HEK293 (cell line): ENCODE data around the gene EPHA2.

Source experiments
- CTCF ChIA-PET: fragments of 350-600 bp; formaldehyde crosslinking; extraction: SDS; loops from one replicate; lab custom pipeline; 2021; ENCODE audit warnings: antibody characterized with exemption; lab: Yijun Ruan, JAX
- POLR2A ChIA-PET: fragments of 300-600 bp; formaldehyde crosslinking; extraction: SDS; loops from one replicate; lab custom pipeline; 2020; ENCODE audit warnings: antibody characterized with exemption, inconsistent platforms; lab: Yijun Ruan, JAX
- H3K27ac ChIP-seq: fragments of 200-500 bp; sonication (Bioruptor generic); 2 replicates; pipeline ENCODE4 v1.5.1; 2014; ENCODE audit warnings: low read depth, low read length, control low read depth, inconsistent platforms; ENCODE audit errors: extremely low read depth
- H3K36me3 ChIP-seq, 2 experiments: fragments of 200-500 bp in 1 of 2; sonication (Bioruptor generic) in 1 of 2; 1 replicate in 1 of 2; 2 replicates in 1 of 2; pipeline ENCODE4 v1.5.1; 2014 to 2017; ENCODE audit warnings: inconsistent platforms in 2 of 2, low read length in 2 of 2; ENCODE audit not compliant: control insufficient read depth in 2 of 2, insufficient read depth in 1 of 2
- H3K4me1 ChIP-seq: fragments of 200-500 bp; sonication (Bioruptor generic); 2 replicates; pipeline ENCODE4 v1.5.1; 2014; ENCODE audit warnings: mild to moderate bottlenecking, low read length, inconsistent platforms; ENCODE audit not compliant: control insufficient read depth, insufficient read depth
- H3K4me3 ChIP-seq: 2 replicates; pipeline ENCODE4 v1.5.1; 2011; ENCODE audit warnings: low read depth, mild to moderate bottlenecking, control low read depth, low read length, moderate library complexity
- H3K9me3 ChIP-seq: fragments of 200-500 bp; sonication (Bioruptor generic); 2 replicates; pipeline ENCODE4 v1.5.1; 2014; ENCODE audit warnings: low read depth, low read length, inconsistent platforms; ENCODE audit not compliant: control insufficient read depth, insufficient read depth
- GLI4 ChIP-seq: fragments of 450-650 bp; formaldehyde crosslinking; IDR thresholded peaks from 2 replicates; pipeline ENCODE4 v1.5.1; 2016; ENCODE audit warnings: missing biosample characterization, missing genetic modification characterization
- GLIS2 ChIP-seq: fragments of 450-650 bp; formaldehyde crosslinking; IDR thresholded peaks from 2 replicates; pipeline ENCODE4 v1.5.1; 2016; ENCODE audit warnings: missing biosample characterization, missing genetic modification characterization
- MZF1 ChIP-seq: fragments of 450-650 bp; formaldehyde crosslinking; IDR thresholded peaks from 2 replicates; pipeline ENCODE4 v1.5.1; 2017; ENCODE audit warnings: missing biosample characterization, missing genetic modification characterization, borderline replicate concordance
- OSR2 ChIP-seq: fragments of 450-650 bp; formaldehyde crosslinking; IDR thresholded peaks from 2 replicates; pipeline ENCODE4 v1.5.1; 2016; ENCODE audit warnings: missing biosample characterization, missing genetic modification characterization
- PRDM4 ChIP-seq: fragments of 450-650 bp; formaldehyde crosslinking; IDR thresholded peaks from 2 replicates; pipeline ENCODE4 v1.5.1; 2017; ENCODE audit warnings: missing biosample characterization, missing genetic modification characterization
- ZBTB1 ChIP-seq: fragments of 450-650 bp; formaldehyde crosslinking; IDR thresholded peaks from 2 replicates; pipeline ENCODE4 v1.5.1; 2016; ENCODE audit warnings: missing biosample characterization, missing genetic modification characterization
- ZBTB6 ChIP-seq: fragments of 450-650 bp; formaldehyde crosslinking; IDR thresholded peaks from 2 replicates; pipeline ENCODE4 v1.5.1; 2017; ENCODE audit warnings: missing biosample characterization, missing genetic modification characterization
- ZBTB8A ChIP-seq: fragments of 450-650 bp; formaldehyde crosslinking; IDR thresholded peaks from 2 replicates; pipeline ENCODE4 v1.5.1; 2016; ENCODE audit warnings: missing biosample characterization, missing genetic modification characterization
- ZIC2 ChIP-seq: fragments of 450-650 bp; formaldehyde crosslinking; IDR thresholded peaks from 2 replicates; pipeline ENCODE4 v1.5.1; 2016; ENCODE audit warnings: missing biosample characterization, missing genetic modification characterization
- ZNF155 ChIP-seq: fragments of 450-650 bp; formaldehyde crosslinking; IDR thresholded peaks from 2 replicates; pipeline ENCODE4 v1.5.1; 2016; ENCODE audit warnings: missing biosample characterization, missing genetic modification characterization
- ZNF175 ChIP-seq: fragments of 450-650 bp; formaldehyde crosslinking; IDR thresholded peaks from 2 replicates; pipeline ENCODE4 v1.5.1; 2016; ENCODE audit warnings: missing biosample characterization, missing genetic modification characterization
- ZNF239 ChIP-seq: fragments of 450-650 bp; formaldehyde crosslinking; IDR thresholded peaks from 2 replicates; pipeline ENCODE4 v1.5.1; 2016; ENCODE audit warnings: missing biosample characterization, missing genetic modification characterization
- ZNF366 ChIP-seq: fragments of 450-650 bp; formaldehyde crosslinking; conservative IDR thresholded peaks from 2 replicates; pipeline ENCODE4 v1.5.1; 2016; ENCODE audit warnings: missing biosample characterization, missing genetic modification characterization
- ZNF501 ChIP-seq: fragments of 450-650 bp; formaldehyde crosslinking; IDR thresholded peaks from 2 replicates; pipeline ENCODE4 v1.5.1; 2016; ENCODE audit warnings: missing biosample characterization, missing genetic modification characterization
- ZNF518A ChIP-seq: fragments of 450-650 bp; formaldehyde crosslinking; conservative IDR thresholded peaks from 2 replicates; pipeline ENCODE4 v1.5.1; 2016; ENCODE audit warnings: low read depth, missing biosample characterization, missing genetic modification characterization
- TF ChIP-seq, protein P1 (sequence below): fragments of 450-650 bp; formaldehyde crosslinking; optimal IDR thresholded peaks from 2 replicates; pipeline ENCODE3; 2016; ENCODE audit warnings: missing biosample characterization, mild to moderate bottlenecking, missing genetic modification characterization
- TF ChIP-seq, protein P2 (sequence below): fragments of 450-650 bp; formaldehyde crosslinking; IDR thresholded peaks from 2 replicates; pipeline ENCODE4 v1.5.1; 2016; ENCODE audit warnings: missing biosample characterization, missing genetic modification characterization
- TF ChIP-seq, protein P3 (sequence below): fragments of 450-650 bp; formaldehyde crosslinking; IDR thresholded peaks from 2 replicates; pipeline ENCODE4 v1.5.1; 2016; ENCODE audit warnings: missing biosample characterization, missing genetic modification characterization

EPHA2 gene

GRCh38 chr1:16153096-16153998 is 2.5 kb downstream of the EPHA2 start (continued):
- TF ChIP-seq, protein P1, sequence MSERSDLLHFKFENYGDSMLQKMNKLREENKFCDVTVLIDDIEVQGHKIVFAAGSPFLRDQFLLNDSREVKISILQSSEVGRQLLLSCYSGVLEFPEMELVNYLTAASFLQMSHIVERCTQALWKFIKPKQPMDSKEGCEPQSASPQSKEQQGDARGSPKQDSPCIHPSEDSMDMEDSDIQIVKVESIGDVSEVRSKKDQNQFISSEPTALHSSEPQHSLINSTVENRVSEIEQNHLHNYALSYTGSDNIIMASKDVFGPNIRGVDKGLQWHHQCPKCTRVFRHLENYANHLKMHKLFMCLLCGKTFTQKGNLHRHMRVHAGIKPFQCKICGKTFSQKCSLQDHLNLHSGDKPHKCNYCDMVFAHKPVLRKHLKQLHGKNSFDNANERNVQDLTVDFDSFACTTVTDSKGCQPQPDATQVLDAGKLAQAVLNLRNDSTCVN = no peak
- peak; percentile 79 for TF ChIP-seq GLIS2 (tag by site-specific recombination)
- no peak for TF ChIP-seq GLI4 (tag by site-specific recombination)
- TF ChIP-seq, all 188 proteins: peak for 5

DNA sequence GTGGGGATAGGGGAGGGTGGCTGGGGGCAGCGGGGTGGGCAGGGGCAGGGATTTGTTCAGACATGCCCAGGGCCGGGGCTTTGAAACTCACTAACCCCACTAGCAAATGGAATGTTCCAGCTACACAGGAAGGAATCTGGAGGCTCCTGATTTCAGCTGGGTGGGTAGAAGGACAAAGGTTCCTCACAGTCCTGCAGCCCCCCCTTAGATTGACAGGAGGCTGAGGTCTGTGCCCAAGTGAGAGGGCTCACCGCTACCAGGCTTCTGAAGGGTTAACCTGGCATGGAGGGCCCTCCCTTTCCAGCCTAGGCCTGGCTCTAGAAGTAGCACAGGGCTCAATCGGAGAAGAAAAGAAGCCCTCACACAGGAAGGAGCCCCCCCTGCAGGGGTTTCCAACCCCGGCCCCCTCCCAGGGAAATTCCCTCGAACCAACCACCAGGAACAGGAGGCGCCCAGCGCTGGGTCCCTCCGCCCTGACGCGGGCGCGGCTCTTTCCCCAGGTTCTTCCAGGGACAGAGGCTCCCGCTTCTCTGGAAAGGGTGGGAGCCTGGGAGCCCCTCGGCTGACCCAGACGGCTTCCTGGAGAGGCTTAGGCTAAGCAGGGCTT is 3.3 kb downstream of the EPHA2 start:
- ChIA-PET POLR2A (interaction anchor here (1.0 kb wide), 1 partner anchor 70 kb away, joined by 3 read pairs; no protein-coding TSS in a partner anchor), CTCF (interaction anchor here (0.5 to 7.8 kb wide), 6 partner anchors 29 to 143 kb away, joined by 3 to 117 read pairs (median 4); no protein-coding TSS in a partner anchor)
- H3K27ac ChIP-seq = peak overlapping the region; percentile 44; the same call in 1 of the 2 replicates
- TF ChIP-seq ZNF518A (no peak), ZNF239 (tag by site-specific recombination) (no peak), ZBTB6 (tag by site-specific recombination) (peak; percentile 79), ZNF501 (tag by site-specific recombination) (no peak), GLI4 (tag by site-specific recombination) (no peak), ZNF366 (no peak), ZNF155 (tag by site-specific recombination) (no peak), MZF1 (tag by site-specific recombination) (no peak), ZBTB8A (peak; percentile 18; the same call in 1 of the 2 replicates), ZNF175 (tag by site-specific recombination) (no peak), ZBTB1 (no peak), PRDM4 (tag by site-specific recombination) (peak; percentile 51; the same call in 1 of the 2 replicates), OSR2 (tag by site-specific recombination) (no peak), ZIC2 (tag by site-specific recombination) (peak; percentile 21)
- TF ChIP-seq, protein P2, sequence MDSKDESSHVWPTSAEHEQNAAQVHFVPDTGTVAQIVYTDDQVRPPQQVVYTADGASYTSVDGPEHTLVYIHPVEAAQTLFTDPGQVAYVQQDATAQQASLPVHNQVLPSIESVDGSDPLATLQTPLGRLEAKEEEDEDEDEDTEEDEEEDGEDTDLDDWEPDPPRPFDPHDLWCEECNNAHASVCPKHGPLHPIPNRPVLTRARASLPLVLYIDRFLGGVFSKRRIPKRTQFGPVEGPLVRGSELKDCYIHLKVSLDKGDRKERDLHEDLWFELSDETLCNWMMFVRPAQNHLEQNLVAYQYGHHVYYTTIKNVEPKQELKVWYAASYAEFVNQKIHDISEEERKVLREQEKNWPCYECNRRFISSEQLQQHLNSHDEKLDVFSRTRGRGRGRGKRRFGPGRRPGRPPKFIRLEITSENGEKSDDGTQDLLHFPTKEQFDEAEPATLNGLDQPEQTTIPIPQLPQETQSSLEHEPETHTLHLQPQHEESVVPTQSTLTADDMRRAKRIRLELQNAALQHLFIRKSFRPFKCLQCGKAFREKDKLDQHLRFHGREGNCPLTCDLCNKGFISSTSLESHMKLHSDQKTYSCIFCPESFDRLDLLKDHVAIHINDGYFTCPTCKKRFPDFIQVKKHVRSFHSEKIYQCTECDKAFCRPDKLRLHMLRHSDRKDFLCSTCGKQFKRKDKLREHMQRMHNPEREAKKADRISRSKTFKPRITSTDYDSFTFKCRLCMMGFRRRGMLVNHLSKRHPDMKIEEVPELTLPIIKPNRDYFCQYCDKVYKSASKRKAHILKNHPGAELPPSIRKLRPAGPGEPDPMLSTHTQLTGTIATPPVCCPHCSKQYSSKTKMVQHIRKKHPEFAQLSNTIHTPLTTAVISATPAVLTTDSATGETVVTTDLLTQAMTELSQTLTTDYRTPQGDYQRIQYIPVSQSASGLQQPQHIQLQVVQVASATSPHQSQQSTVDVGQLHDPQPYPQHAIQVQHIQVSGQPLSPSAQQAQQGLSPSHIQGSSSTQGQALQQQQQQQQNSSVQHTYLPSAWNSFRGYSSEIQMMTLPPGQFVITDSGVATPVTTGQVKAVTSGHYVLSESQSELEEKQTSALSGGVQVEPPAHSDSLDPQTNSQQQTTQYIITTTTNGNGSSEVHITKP (tag by site-specific recombination) = peak; percentile 66
- TF ChIP-seq, protein P3, sequence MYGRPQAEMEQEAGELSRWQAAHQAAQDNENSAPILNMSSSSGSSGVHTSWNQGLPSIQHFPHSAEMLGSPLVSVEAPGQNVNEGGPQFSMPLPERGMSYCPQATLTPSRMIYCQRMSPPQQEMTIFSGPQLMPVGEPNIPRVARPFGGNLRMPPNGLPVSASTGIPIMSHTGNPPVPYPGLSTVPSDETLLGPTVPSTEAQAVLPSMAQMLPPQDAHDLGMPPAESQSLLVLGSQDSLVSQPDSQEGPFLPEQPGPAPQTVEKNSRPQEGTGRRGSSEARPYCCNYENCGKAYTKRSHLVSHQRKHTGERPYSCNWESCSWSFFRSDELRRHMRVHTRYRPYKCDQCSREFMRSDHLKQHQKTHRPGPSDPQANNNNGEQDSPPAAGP (tag by site-specific recombination) = no peak
- peaks cover 4% of the 10 kb centered on the region; the same call in 1 of the 2 replicates for H3K4me1 ChIP-seq
- no peak overlapping the region for H3K4me3 ChIP-seq
- no peaks in the 10 kb centered on the region for H3K9me3 ChIP-seq
- peaks cover 5 to 37% of the 10 kb centered on the region in 2 experiments; a peak in 2 of 3 replicates for H3K36me3 ChIP-seq
